Stimulated activated CD4-positive, alpha-beta T cell treated with anti-CD3 and anti-CD28 coated beads, Interleukin-2, amount 100 ng/mL, for 24 hours (primary cell): ENCODE results near the gene ANKAR.
"Not testable (repeated sequence)": the region's sequence is repeated elsewhere in the genome, so short reads cannot be mapped to it uniquely, and the experiment has no call there.

Experiments used
- DNase-seq, 2 donors: peaks; one replicate each; pipeline ENCODE4 v3.0.0-alpha.2; 2020

ANKAR gene, protein sequence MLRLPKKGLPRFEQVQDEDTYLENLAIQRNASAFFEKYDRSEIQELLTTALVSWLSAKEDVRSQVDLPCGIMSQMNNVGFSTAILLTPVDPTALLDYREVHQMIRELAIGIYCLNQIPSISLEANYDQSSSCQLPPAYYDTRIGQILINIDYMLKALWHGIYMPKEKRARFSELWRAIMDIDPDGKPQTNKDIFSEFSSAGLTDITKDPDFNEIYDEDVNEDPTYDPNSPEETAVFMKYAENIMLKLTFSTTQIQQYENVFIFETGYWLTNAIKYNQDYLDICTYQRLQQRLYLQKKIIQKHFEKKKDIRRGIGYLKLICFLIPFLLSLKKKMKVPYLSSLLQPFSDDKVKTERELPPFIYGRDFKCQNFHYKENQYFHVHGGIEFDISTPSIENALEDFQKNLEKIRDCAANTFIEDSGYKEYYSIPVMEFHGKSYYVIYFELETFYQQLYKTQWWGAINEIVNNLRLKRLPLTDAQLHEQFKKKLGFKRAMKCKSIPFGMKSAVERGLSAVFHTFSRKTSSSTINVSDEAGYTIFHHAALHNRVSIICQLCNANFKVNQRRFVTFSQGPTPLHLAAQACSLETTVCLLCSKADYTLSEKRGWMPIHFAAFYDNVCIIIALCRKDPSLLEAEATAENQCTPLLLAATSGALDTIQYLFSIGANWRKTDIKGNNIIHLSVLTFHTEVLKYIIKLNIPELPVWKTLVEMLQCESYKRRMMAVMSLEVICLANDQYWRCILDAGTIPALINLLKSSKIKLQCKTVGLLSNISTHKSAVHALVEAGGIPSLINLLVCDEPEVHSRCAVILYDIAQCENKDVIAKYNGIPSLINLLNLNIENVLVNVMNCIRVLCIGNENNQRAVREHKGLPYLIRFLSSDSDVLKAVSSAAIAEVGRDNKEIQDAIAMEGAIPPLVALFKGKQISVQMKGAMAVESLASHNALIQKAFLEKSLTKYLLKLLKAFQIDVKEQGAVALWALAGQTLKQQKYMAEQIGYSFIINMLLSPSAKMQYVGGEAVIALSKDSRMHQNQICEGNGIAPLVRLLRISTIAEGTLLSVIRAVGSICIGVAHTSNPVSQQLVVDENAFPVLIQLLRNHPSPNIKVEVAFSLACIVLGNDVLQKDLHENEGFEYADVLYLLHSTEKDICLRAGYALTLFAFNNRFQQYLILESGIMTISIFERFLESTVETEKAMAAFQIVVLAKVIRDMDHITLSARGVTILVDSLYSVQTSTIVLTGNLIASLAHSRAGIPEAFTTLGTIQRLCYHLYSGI (N-terminal part only)

DNA sequence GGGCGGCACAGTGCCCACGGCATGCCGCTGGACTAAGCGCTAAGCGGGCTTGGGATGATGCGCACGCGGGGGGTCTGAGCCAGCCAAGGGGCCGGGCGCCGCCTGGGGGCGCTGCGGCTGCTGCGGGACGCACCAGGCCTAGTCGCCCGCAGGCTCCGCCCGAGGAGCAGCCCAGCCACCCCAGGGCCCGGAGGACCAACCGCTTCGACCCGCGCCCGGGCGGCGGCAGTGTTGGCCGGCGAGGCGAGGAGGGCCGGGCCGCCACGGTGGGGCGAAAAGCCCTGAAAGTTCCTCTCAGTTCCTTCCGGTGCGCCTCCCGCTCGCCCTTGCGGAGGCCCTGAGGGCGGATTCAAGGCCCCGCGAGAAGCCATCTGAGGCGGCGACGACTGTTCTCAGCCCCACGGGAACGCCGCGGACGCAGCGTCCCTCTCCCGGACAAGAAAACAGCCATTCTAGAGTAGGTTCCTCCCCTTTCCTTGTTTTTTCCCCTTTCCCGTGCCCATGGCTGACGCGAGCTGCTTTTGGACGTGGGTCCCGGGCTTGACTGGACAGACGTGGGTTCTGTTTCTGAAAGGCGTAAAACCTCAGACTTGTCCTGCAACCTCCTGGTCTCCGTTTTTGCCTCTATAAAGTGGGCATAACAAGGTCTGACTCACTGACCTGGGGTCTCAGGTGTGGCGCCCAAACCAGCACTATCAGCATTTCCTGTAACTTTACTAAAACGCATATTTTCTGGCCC is at the start of gene ANKAR:
Gene ANKAR (plus strand): TSS at position 297 of the 739 bp plus-strand sequence. CDS start 1,821 bp downstream, outside the sequence.
- DNase-seq = peak; percentile 80 to 84

DNA sequence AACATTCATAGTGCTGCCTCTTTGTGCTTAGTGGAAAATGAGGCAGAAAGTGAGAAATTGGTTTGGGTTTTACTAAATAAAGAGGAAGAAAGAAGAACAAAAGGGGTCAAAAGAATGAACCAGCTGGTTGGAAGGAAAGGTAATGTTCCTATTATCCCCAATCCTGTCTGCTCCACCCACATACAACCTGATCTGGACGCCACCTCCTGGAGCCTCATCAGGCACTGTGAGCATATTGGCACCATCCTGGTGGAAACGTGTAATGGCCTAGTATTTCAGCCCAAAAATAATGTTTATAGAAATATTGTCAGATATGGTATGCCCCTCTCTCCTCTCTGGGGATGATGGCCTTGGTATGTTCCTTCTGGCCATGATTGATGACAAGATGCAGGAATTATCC is 48.8 kb upstream of the ANKAR start:
- no peak for DNase-seq

DNA sequence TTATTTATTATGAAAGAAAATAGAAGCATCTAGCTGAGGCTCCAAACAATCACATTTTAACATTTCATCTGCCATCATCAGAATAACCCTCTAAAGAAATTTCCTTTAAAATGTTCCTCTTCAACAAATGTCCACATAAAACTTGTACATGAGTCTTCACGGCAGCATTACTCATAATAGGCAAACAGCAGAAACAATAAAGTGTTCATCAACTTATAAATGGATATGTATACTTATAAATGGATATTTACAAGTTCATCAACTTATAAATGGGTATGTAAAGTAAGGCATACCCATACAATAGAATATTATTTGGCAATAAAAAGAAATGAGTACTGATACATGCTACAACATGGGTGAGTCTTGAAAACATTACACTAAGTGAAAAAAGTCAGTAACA is 46.7 kb upstream of the ANKAR start:
- no peak for DNase-seq

DNA sequence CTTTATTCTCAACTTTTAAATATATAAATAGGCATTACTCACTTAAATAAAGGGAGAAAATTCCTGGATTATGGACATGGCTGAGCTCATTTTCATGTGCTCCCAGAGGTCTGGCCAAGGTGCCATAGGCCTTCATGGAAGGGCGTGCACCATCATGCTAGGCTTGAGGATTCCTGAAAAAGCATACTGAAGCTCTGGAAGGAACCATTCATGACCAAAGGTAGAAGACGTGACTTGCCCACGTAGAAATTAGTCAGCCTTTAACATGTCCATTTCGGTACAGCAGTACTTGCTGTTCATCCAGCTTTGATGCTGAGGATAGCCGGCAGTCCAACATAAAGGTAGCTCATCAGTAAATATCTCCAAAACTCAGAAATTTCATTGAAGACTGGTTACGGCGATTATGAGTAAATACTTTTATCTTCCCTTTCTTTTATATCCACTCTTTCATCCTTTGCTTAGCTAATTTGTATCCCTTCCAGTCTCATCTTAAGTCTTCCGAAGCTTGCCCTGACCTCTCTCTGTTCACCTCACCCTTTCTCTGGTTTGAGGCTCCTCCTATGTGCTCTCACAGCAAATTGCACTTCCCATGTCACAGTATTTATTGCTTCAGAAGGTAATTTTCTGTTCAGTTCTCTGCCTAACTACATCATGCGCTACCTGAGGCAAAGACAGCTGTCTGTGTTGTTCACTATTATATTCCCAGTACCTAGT is 45.5 kb upstream of the ANKAR start:
- DNase-seq = no peak

DNA sequence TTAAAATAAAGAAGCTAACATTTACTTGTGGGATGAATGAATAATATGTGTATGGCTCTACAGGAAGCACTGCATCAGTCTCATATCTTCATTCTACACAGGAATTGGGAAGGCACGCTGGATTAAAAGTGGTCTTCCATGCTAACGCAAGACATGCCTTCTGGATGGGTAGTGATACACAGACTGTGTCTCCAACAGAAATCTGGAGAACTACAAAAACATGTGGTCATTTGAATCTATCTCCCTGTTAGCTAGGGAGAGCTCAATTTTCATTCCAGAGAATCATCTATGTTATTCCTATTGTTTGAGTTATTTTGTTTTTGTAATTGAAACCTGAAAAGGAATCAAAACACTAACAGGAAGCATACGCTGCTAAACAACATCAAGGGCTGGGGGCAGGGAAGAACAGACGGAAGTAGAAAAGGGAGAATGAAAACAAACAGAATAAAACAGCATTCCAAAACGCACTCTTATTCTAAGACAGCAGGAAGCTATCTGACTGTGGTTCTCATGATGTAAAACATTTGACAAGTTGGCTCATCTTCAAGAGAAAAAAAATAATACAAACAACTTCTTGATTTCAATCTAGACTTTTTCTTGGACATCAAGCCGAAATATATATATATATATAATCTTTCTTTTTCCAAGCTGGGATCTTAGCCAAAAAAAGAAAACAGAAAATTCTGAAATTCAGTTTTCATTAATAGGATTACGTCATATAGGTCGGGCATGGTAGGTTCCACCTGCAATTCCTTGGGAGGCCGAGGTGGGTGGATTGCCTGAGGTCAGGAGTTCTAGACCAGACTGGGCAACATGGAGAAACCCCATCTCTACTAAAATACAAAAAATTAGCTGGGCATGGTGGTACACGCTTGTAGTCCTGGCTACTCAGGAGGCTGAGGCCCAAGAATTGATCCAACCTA is 44.7 kb upstream of the ANKAR start:
- no peak for DNase-seq

DNA sequence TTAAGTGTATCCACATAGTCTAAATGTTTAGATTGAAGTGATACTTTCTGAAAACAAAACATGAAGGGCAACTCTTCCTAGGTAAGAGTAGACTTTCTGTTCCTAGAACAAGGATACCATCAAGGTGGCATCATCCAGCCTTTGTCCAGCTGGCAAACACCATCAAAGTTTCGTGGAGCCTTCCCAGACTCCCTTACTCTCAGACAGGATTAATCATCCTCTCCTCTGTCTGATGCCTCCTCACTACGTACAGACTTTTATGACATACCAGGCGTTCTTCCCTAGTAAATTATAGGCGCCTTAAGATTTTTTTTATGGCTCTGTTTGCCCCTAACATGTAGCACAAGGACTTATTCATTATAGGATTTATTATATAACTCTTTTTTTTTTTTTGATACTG is 42.6 kb upstream of the ANKAR start:
- DNase-seq = no peak

DNA sequence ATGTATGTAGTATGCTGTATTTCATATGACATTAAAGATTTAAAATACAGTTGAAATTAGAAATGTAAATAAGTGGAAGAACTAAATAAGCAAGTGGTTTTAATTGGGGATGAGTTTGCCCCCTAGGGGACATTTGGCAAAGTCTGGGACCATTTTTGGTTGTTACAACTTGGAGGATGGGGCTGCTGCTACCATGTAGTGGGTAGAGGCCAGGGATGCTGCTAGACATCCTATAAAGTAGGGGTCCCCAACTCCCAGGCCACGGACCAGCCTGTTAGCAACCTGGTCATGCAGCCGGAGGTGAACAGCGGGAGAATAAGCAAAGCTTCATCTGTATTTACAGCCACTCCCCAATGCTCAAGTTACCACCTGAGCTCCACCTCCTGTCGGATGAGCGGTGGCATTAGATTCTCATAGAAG is 41.1 kb upstream of the ANKAR start:
- no peak for DNase-seq

DNA sequence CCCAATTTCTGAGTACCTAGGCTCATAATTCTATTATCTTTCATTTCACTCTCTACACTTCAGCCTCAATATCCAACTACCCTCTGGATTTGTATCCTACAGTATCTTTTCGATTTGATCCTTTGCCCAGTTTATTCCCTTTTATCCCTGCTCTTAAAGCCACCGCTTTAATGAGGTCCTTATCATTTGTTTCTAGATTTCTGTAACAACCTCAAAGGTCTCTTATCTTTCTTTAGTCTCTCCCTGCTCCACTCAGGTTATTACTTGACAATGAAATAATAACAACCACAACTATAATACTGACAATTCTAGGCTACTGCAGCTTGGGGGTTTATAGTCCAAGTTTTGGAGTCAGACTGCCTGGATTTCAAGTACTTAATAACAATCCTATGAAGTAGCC is 39.1 kb upstream of the ANKAR start:
- DNase-seq = no peak

DNA sequence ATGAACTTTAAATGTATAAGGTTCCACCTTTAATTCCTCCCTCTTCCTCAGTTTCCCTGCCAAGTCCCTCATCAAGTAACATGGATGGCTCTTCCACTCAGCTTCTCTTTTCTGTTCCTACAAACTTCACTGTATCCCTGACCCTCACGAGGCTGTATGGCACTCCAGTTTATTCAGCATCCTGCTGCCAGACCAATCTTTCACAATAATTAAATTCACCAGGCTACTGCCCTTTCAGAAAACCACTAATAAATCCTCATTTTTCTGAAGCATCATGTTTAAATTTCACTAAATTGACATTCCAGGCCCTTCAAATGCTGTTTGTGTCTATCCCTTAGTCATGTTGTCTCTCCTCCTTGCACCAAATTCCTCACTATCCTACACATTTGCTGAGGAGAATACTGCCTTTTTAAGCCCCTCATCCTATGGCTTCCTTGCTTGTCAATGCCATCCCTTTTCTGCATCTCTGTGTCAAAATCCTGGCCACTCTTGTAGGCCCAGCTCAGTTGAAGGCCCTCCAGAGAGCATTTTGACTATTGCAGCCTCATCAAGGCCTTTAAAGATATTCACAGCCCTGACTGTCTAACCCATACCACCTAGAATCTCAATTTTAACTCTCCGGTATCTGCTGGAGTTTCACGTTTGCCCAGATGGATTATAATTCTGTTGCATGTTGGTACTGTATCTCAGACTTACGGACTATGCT is 36.0 kb upstream of the ANKAR start:
- no peak for DNase-seq

DNA sequence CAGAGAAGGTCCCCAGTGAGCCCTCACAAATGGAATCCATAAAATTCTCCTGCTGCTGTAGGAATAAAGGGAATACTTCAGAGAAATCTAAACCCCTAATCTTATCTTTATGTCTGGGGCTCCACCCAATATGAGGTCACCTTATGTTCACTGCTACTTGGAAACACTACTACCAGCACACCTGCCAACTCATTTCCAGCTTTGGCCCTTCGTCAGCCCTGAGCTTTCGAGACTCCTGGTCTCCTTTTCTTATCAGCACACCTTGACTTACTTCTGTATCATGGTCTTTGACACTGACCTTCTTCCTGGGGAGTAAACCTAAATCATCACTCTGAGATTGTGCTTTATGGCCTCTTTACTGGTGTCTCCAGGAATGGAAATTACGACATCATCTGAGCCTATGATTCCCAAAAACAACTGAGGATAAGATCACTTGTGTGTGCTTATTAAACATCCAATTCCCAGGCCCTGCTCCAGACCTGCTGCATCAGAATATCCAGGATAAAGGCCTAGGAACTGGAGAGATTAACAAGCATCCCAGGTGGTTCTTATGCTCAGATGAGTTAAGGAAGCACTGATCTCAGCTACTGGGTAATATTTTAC is 35.4 kb upstream of the ANKAR start:
- DNase-seq = no peak

DNA sequence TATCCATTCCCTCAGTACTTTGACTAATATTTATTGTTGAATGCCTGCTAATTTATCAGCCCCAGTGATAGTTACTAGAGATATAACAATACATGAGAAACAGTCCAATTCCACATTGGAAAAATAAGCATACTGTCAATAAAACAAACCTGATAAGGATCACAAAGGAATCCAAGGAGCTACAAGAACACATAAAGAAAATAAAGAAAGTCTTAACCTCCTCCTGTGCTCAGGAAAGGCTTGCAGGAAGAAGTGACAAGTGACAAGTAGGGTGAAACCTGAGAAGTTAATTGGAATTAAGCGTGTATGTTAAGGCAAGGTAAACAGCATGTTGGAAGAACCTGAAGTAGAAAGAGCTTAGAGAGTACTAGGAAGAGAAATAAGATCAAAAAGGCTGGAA is 33.5 kb upstream of the ANKAR start:
- no peak for DNase-seq

DNA sequence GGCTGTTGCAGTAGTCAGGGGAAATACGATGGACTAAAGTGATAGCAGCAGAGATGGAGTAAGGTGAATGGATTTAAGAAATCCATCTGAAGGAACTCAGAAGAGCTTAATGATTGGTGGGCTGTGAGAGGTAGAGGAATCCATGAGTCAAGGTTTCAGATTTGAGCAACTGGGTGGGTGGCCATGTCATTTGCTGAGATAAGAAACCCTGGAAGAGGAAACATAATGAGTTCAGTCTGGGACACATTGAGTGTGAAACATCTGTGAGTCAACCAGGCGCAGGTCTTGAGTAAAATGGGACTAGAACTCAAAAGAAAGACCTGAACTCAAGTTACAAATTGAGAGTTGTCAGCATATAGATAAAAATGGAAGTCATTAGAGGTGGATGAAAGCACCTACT is 32.9 kb upstream of the ANKAR start:
- peak; percentile 32 to 51 for DNase-seq

DNA sequence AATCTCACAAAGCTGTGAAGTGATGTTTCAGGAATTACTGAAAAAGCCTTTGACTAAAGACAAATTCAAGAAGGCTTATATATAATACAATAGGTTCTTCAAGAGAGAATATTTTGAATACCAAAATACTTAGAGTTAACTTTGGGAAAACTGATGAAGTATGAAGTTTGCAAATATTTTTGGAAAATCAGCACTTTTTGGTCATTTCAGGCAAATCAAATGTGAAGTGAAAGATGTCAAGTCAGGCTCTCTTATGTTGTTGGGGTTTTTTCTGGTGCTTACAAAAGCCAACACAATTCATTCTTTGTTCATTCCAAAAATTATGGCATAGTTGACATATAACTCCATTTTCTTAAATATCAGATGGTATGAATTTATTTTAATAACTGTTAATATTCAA is 27.9 kb upstream of the ANKAR start:
- no peak for DNase-seq

DNA sequence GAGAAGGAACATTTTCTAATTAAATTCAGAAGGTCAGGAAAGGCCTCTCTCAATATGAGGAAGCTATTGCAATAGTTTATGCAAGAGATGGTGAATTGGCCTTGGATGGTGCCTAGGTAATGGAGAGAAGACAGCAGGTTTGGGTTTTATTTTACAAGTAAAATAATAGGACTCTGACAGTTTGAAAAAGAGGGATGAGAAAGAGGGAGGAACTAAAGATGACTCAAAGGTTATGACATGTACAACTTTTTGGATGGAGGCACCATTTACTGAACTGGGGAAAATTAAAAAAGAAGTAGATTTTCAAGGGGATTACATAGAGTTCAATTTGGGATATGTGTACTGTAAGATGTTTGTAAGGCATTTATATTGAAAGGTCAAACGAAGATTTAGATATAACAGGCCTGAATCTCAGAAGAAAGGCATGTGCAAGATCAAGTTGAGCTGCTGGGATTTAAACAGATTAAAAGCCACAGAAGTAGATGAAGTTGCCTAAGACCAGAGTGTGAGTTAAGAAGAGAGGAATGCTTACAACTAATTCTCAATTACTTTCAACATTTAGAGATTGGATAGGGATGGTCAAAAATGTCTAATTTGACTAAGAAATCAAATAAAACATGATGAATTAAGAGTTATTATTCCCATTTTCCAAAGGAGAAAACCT is 25.5 kb upstream of the ANKAR start:
- DNase-seq = no peak

DNA sequence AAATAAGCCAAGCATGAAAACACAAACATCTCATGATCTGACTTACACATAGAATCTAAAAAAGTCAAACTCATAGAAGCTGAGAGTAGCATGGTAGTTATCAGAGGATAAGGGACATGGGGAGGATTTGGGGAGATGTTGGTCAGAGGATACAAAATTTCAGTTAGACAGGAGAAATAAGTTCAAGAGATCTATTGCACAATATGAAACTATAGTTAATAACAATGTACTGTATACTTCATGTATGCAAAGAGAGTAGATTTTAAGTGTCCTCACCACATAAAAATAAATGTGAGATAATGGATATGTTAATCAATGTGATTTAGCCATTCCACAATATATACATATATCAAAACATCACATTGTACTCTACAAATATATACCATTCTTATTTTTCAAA is 23.2 kb upstream of the ANKAR start:
- DNase-seq = no peak

DNA sequence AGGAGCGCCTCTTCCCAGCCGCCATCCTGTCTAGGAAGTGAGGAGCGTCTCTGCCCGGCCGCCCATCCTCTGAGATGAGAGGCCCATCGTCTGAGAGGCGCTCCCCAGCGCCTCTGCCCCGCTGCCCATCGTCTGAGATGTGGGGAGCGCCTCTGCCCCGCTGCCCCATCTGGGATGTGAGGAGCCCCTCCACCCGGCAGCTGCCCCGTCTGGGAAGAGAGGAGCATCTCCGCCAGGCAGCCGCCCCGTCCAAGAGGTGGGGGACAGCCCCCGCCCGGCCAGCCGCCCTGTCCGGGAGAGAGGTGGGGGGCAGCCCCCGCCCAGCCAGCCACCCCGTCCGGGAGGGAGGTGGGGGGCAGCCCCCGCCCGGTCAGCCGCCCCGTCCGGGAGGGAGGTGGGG is 21.0 kb upstream of the ANKAR start:
- DNase-seq = not testable (repeated sequence)

DNA sequence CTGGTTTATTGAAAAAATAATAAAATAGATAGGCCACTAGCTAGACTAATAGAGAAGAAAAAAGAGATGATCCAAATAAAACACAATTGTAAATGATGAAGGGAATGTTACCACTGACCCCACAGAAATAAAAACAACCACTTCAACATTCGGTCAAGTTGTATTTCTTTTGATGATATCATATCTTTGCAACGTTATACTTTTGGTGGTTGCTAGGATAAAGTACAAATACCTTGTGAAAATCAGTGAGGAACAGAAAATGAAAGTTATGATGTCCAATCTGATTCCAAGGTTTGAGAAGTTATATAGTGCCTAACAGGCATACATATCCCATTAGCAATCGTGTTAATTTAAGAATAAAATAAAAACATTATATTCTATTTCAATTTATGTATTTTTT is 19.8 kb upstream of the ANKAR start:
- no peak for DNase-seq

DNA sequence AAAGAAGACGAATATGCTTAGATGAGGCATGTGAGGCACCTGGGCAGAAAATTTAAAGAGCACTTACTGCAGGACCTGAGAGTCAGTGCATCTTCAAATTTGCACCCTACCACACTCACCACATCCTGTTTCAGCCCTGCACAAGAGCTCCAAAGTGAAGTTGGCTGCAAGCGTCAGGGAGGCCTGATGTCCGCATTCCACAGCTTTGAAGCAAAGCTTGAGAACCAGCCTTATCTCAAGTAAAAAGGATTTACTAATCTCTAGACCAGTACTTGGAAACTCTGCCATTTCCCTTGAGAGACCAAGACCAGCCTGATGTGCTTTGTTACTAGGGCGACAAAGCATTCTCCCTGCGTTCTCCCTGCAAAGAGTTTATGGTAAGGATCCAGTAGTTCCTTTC is 16.6 kb upstream of the ANKAR start:
- DNase-seq = peak in 1 of 2 donors; percentile 42
